Measurements from ENCODE around the gene CSNK1G2. TPM values are rescaled to one million over a fixed set of nuclear protein-coding genes. Genes with fewer than 3 reads are reported as not detected.

CSNK1G2 gene
- total and polyA plus RNA-seq, 2 of the 13 experiments (the other 11 are each of a cell fraction or from before 2014, with no cell fraction given): 53.8 to 72.5 TPM

- Histone ChIP-seq H2AFZ (ENCODE audit: low read length) (no peak overlapping the region), H3K4me1 (ENCODE audit: insufficient read depth, low read length) (no peaks in the 10 kb centered on the region), H3K27me3 (ENCODE audit: control insufficient read depth in 1 of 2, insufficient read depth in 2 of 2, low read length in 2 of 2) (no peaks in the 10 kb centered on the region), H3K79me2 (ENCODE audit: insufficient read depth, low read length) (peaks cover 5% of the 10 kb centered on the region), H4K20me1 (ENCODE audit: insufficient read depth, low read length) (peaks cover 8% of the 10 kb centered on the region; the same call in 1 of the 2 replicates), H3K4me3 (replicated peaks in 1 of 3; ENCODE audit: insufficient read depth in 1 of 3, low read depth in 2 of 3, low read length in 3 of 3) (no peak overlapping the region), H3K9ac (ENCODE audit: insufficient read depth, low read depth, low read length) (no peak overlapping the region), H3K27ac (ENCODE audit: extremely low read length, insufficient read depth, low read length) (no peak overlapping the region), H3K9me3 (ENCODE audit: low read length) (no peaks in the 10 kb centered on the region), H3K36me3 (replicated peaks in 1 of 2; ENCODE audit: control insufficient read depth in 1 of 2, insufficient read depth in 2 of 2, low read length in 2 of 2) (peaks cover 9 to 26% of the 10 kb centered on the region in 2 experiments), H3K4me2 (ENCODE audit: low read depth, low read length) (no peak overlapping the region)
- intact Hi-C loops (cut with micrococcal nuclease; ENCODE audit: unreplicated experiment) (no loop called here), in situ Hi-C loops (cut with HindIII; ENCODE audit: extremely low pct_ligation_motif_present, low pct_unique_long_range_greater_than_20kb) (no loop called here)
- no TSS peak for BruUV-seq (replicated peaks)
- WGBS (ENCODE audit: low lambda C conversion rate): 96% methylated on average over 14 of the region's 38 CpGs
- CTCF ChIA-PET (ENCODE audit: low intra/inter-chr PET ratio, low total read pairs): no interaction called here
- DNase-seq (ENCODE audit: low spot score) (no peak), ATAC-seq (no peak), FAIRE-seq (no peak)
- no peak for TF ChIP-seq ONECUT2 (CRISPR knock-in tag; IDR thresholded peaks at IDR 0.05)
- no peak for TF ChIP-seq NFAT5 (CRISPR knock-in tag; IDR thresholded peaks at IDR 0.05)
- no peak for TF ChIP-seq HMGA1 (CRISPR knock-in tag; conservative IDR thresholded peaks at IDR 0.05)
- no peak for TF ChIP-seq RFX3 (CRISPR knock-in tag; IDR thresholded peaks at IDR 0.05)
- no peak for TF ChIP-seq CAMTA2 (CRISPR knock-in tag; IDR thresholded peaks at IDR 0.05; ENCODE audit: borderline replicate concordance)
- no peak for TF ChIP-seq ZBTB8A (CRISPR knock-in tag; IDR thresholded peaks at IDR 0.05; ENCODE audit: borderline replicate concordance, low read depth)
- TF ChIP-seq HBP1 (CRISPR knock-in tag; IDR thresholded peaks at IDR 0.05; ENCODE audit: low read depth): no peak
- no peak for TF ChIP-seq ZSCAN20 (CRISPR knock-in tag; IDR thresholded peaks at IDR 0.05; ENCODE audit: borderline replicate concordance)
- no peak for TF ChIP-seq ZSCAN22 (CRISPR knock-in tag; IDR thresholded peaks at IDR 0.05)
- TF ChIP-seq JUND (CRISPR knock-in tag; IDR thresholded peaks at IDR 0.05): no peak
- POLR2A ChIA-PET: interaction anchor here (0.6 kb wide), 1 partner anchor 49 kb away, joined by 5 read pairs; no protein-coding TSS in a partner anchor
Observed at GRCh38 chr19:1970003-1970805, 29.2 kb downstream of the CSNK1G2 start.
